Vagina (tissue), 2 donors: ENCODE measurements around the gene TMEM63B.

Experiments used
- POLR2A ChIP-seq, 2 donors: fragments of 450-650 bp; IDR thresholded peaks; one replicate each; pipeline ENCODE4 v1.6.1; 2017; ENCODE audit warnings: antibody characterized with exemption in 2 of 2, mild to moderate bottlenecking in 2 of 2, moderate library complexity in 2 of 2
- TF ChIP-seq, protein P1 (sequence below), 3 experiments: fragments of 450-650 bp in 2 of 3; fragments of 200-600 bp in 1 of 3; sonication (generic) in 1 of 3; IDR thresholded peaks; one replicate each; pipeline ENCODE4 v1.5.1; 2017 to 2019; ENCODE audit warnings: antibody characterized with exemption in 3 of 3, mild to moderate bottlenecking in 2 of 3, moderate library complexity in 2 of 3

DNA sequence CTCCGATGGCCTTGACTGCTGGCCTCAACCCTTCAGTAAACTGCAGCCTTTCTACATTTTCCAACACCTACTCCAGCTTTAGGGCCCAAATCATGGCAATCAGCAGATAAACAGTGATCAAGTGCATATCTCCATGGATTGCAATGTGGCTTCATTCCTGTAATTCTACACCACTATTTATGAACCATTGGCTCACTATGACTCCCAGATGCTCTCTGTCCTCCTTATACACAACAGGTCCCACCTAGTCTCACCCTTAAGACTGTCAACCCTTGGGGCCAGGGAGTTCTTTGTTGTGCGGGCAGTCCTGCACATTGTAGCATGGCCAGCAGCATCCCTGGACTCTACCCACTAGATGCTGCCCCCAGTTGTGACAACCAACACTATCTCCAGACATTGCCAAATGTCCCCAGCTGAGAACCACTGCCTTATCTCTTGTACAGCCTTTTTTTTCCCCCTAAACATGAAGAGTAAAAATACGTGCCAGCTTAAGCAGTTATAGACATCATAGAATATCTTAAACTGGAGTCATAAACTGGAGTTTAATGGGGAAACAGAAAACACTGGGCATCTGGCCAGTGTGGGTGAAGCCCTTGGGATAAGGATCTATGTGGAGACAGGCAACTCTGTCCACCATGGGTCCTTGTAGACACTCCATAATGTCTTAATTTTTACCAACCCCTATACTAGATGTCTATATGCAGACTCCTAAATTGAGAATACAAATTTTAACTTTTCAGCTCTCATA is 21.2 kb upstream of the TMEM63B start:
- TF ChIP-seq, protein P1, sequence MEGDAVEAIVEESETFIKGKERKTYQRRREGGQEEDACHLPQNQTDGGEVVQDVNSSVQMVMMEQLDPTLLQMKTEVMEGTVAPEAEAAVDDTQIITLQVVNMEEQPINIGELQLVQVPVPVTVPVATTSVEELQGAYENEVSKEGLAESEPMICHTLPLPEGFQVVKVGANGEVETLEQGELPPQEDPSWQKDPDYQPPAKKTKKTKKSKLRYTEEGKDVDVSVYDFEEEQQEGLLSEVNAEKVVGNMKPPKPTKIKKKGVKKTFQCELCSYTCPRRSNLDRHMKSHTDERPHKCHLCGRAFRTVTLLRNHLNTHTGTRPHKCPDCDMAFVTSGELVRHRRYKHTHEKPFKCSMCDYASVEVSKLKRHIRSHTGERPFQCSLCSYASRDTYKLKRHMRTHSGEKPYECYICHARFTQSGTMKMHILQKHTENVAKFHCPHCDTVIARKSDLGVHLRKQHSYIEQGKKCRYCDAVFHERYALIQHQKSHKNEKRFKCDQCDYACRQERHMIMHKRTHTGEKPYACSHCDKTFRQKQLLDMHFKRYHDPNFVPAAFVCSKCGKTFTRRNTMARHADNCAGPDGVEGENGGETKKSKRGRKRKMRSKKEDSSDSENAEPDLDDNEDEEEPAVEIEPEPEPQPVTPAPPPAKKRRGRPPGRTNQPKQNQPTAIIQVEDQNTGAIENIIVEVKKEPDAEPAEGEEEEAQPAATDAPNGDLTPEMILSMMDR (IDR thresholded peaks at IDR 0.05): no peak
- TF ChIP-seq POLR2A (IDR thresholded peaks at IDR 0.05): no peak
